ENCODE data around the gene EEFSEC. TPM values are rescaled to one million over a fixed set of nuclear protein-coding genes. Genes with fewer than 3 reads are reported as not detected.
A peak's percentile ranks its signal among the peaks of the same experiment; 100 is the strongest.

The EEFSEC gene
- total and polyA plus RNA-seq, 8 donors, result 11.5 to 23.0 (median 19.9) TPM

DNA sequence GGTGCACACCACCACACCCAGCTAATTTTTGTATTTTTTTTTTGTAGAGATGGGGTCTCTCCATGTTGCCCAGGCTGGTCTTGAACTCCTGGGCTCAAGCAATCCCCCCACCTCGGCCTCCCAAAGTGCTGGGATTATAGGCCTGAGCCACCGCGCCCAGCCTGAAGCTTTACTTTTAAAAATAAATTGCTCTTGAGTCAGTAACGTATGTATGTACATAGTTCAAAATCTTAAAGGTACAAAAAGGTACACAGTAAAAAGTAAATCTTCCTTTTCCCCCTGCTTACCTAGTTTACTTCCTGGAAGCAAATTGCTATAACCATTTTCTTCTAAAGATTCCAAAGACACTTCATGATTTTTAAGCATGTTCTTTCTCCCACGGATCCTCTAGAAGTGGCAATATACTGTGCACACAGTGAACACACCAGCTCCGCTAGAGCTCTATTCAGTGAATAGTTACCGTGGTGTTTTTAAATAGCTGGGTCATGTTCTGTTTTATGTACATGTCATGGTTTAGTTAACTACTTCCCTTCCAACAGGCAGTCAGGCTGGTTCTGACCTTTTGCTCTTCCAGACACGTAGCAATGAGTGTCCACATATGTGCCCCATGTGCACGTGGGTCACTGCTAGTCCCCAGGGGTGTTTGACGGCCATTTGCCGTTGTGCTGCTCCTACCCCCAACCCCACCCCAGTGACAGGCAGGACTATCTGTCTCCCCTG, 82.1 kb downstream of the EEFSEC start:
- intact Hi-C loops (cut with DNase I), result no loop called here
- ATAC-seq (no peak), DNase-seq (no peak)
- H3K27ac ChIP-seq, result no peak overlapping the region
- no peak for TF ChIP-seq CTCF (IDR thresholded peaks at IDR 0.05)
- H3K9me3 ChIP-seq, result no peaks in the 10 kb centered on the region
- peaks cover 0 to 12% of the 10 kb centered on the region in 2 donors for H3K4me1 ChIP-seq
- no peaks in the 10 kb centered on the region for H3K36me3 ChIP-seq
- no peaks in the 10 kb centered on the region for H3K27me3 ChIP-seq
- no peak overlapping the region for H3K4me3 ChIP-seq

DNA sequence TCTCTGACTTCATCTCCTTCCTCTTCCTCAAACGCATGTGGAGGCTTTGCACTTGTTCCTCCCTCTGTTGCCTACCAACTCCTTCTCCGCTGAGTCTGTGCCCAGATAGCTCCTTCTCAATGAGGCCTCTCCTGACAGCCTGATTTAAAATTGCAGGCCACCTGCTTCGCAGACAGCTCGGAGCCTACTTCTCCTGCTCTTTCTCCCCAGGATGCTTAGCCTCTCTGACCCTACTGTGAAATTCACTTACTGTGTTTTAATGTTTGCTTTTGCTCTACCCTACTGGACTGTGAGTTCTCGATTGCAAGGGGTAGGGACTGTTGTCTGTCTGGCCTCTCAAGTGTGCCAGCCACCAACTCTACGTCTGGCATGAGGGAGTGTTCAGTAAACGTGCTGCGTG, 83.4 kb downstream of the EEFSEC start:
- Histone ChIP-seq H3K27me3 (no peaks in the 10 kb centered on the region), H3K36me3 (no peaks in the 10 kb centered on the region), H3K9me3 (no peaks in the 10 kb centered on the region), H3K4me1 (peaks cover 0 to 12% of the 10 kb centered on the region in 2 donors), H3K27ac (no peak overlapping the region), H3K4me3 (no peak overlapping the region)
- DNase-seq (no peak), ATAC-seq (peak; percentile 75)
- intact Hi-C loops (cut with DNase I), result no loop called here
- no peak for TF ChIP-seq CTCF (IDR thresholded peaks at IDR 0.05)

- H3K27me3 ChIP-seq, result no peaks in the 10 kb centered on the region
- no peak for TF ChIP-seq CTCF (IDR thresholded peaks at IDR 0.05)
- no peak overlapping the region for H3K27ac ChIP-seq
- no peaks in the 10 kb centered on the region for H3K9me3 ChIP-seq
- DNase-seq (no peak), ATAC-seq (no peak)
- peaks cover 0 to 12% of the 10 kb centered on the region in 2 donors for H3K4me1 ChIP-seq
- no peaks in the 10 kb centered on the region for H3K36me3 ChIP-seq
- intact Hi-C loops (cut with DNase I), result no loop called here
- no peak overlapping the region for H3K4me3 ChIP-seq
Measured at GRCh38 chr3:128237348-128238183, 84.3 kb downstream of the EEFSEC start.

GRCh38 chr3:128238184-128238489, 84.9 kb downstream of the EEFSEC start:
- intact Hi-C loops (cut with DNase I), result no loop called here
- no peak for DNase-seq
- Histone ChIP-seq H3K9me3 (no peaks in the 10 kb centered on the region), H3K4me3 (no peak overlapping the region), H3K36me3 (no peaks in the 10 kb centered on the region), H3K27me3 (no peaks in the 10 kb centered on the region), H3K4me1 (peaks cover 0 to 17% of the 10 kb centered on the region in 2 donors), H3K27ac (no peak overlapping the region)
- no peak for TF ChIP-seq CTCF (IDR thresholded peaks at IDR 0.05)
- ATAC-seq, result no peak

- H3K9me3 ChIP-seq, result no peaks in the 10 kb centered on the region
- no peak for TF ChIP-seq CTCF (IDR thresholded peaks at IDR 0.05)
- ATAC-seq, result no peak
- intact Hi-C loops (cut with DNase I), result no loop called here
- H3K4me3 ChIP-seq, result no peak overlapping the region
- no peaks in the 10 kb centered on the region for H3K27me3 ChIP-seq
- H3K27ac ChIP-seq, result no peak overlapping the region
- peaks cover 0 to 17% of the 10 kb centered on the region in 2 donors for H3K4me1 ChIP-seq
- H3K36me3 ChIP-seq, result no peaks in the 10 kb centered on the region
- no peak for DNase-seq
Measured at GRCh38 chr3:128239304-128239703, 86.0 kb downstream of the EEFSEC start.
